Measurements from ENCODE around the gene TIGD1. TPM values are rescaled to one million over a fixed set of nuclear protein-coding genes. Genes with fewer than 3 reads are reported as not detected.

The TIGD1 gene
- total and polyA plus RNA-seq, 2 of the 13 experiments (the other 11 are each of a cell fraction or from before 2014, with no cell fraction given) = 3.5 to 9.5 TPM

DNA sequence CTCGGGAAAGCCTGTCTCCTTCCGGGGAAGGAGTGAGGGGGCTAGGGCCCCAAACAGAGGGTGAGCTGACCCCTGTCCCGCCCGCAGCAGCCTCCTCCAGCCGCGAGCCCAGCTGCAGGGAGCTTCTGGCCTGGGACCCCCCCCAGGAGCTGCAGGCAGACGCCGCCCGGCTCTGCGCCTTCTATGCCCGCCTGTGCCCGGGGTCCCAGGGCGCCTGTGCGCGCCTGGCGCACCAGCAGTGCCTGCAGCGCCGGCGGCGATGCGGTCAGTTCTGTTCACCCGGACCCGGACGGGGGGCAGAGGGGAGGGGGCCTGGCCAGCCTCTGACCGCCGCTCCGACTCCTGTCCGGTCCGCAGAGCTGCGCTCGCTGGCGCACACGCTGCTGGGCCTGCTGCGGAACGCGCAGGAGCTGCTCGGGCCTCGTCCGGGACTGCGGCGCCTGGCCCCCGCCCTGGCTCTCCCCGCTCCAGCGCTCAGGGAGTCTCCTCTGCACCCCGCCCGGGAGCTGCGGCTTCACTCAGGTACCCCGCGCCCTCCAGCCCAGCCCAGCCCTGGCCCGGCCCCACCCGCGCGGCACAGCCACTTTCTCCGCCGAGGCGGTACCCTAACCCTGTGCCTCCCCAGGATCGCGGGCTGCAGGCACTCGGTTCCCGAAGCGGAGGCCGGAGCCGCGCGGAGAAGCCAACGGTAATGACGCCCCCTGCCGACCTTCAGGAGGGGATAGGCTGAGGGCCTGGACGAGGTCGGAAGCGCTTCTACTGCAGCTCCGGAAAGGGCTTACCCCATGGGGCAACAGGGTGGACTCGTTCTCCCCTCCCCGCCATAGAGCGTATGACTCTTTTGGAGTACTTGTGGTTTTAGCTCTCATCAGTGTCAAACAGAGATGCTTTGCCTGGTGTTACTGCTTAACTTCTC is 26.4 kb downstream of the TIGD1 start (continued):
- TF ChIP-seq, protein P1, sequence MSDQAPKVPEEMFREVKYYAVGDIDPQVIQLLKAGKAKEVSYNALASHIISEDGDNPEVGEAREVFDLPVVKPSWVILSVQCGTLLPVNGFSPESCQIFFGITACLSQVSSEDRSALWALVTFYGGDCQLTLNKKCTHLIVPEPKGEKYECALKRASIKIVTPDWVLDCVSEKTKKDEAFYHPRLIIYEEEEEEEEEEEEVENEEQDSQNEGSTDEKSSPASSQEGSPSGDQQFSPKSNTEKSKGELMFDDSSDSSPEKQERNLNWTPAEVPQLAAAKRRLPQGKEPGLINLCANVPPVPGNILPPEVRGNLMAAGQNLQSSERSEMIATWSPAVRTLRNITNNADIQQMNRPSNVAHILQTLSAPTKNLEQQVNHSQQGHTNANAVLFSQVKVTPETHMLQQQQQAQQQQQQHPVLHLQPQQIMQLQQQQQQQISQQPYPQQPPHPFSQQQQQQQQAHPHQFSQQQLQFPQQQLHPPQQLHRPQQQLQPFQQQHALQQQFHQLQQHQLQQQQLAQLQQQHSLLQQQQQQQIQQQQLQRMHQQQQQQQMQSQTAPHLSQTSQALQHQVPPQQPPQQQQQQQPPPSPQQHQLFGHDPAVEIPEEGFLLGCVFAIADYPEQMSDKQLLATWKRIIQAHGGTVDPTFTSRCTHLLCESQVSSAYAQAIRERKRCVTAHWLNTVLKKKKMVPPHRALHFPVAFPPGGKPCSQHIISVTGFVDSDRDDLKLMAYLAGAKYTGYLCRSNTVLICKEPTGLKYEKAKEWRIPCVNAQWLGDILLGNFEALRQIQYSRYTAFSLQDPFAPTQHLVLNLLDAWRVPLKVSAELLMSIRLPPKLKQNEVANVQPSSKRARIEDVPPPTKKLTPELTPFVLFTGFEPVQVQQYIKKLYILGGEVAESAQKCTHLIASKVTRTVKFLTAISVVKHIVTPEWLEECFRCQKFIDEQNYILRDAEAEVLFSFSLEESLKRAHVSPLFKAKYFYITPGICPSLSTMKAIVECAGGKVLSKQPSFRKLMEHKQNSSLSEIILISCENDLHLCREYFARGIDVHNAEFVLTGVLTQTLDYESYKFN (CRISPR knock-in tag; conservative IDR thresholded peaks at IDR 0.05) = no peak
- TF ChIP-seq, protein P2, sequence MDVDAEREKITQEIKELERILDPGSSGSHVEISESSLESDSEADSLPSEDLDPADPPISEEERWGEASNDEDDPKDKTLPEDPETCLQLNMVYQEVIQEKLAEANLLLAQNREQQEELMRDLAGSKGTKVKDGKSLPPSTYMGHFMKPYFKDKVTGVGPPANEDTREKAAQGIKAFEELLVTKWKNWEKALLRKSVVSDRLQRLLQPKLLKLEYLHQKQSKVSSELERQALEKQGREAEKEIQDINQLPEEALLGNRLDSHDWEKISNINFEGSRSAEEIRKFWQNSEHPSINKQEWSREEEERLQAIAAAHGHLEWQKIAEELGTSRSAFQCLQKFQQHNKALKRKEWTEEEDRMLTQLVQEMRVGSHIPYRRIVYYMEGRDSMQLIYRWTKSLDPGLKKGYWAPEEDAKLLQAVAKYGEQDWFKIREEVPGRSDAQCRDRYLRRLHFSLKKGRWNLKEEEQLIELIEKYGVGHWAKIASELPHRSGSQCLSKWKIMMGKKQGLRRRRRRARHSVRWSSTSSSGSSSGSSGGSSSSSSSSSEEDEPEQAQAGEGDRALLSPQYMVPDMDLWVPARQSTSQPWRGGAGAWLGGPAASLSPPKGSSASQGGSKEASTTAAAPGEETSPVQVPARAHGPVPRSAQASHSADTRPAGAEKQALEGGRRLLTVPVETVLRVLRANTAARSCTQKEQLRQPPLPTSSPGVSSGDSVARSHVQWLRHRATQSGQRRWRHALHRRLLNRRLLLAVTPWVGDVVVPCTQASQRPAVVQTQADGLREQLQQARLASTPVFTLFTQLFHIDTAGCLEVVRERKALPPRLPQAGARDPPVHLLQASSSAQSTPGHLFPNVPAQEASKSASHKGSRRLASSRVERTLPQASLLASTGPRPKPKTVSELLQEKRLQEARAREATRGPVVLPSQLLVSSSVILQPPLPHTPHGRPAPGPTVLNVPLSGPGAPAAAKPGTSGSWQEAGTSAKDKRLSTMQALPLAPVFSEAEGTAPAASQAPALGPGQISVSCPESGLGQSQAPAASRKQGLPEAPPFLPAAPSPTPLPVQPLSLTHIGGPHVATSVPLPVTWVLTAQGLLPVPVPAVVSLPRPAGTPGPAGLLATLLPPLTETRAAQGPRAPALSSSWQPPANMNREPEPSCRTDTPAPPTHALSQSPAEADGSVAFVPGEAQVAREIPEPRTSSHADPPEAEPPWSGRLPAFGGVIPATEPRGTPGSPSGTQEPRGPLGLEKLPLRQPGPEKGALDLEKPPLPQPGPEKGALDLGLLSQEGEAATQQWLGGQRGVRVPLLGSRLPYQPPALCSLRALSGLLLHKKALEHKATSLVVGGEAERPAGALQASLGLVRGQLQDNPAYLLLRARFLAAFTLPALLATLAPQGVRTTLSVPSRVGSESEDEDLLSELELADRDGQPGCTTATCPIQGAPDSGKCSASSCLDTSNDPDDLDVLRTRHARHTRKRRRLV (CRISPR knock-in tag; IDR thresholded peaks at IDR 0.05) = no peak
- TF ChIP-seq ZNF83 (CRISPR knock-in tag; IDR thresholded peaks at IDR 0.05; ENCODE audit: borderline replicate concordance) (no peak), NFRKB (IDR thresholded peaks at IDR 0.05) (no peak), ZNF724P (CRISPR knock-in tag; IDR thresholded peaks at IDR 0.05; ENCODE audit: borderline replicate concordance) (no peak), TBP (CRISPR knock-in tag; IDR thresholded peaks at IDR 0.05) (no peak), TAF1 (CRISPR knock-in tag; IDR thresholded peaks at IDR 0.05) (no peak), IKZF4 (CRISPR knock-in tag; IDR thresholded peaks at IDR 0.05; ENCODE audit: borderline replicate concordance, low read depth, not compliant biosample characterization) (no peak), ZNF317 (CRISPR knock-in tag; IDR thresholded peaks at IDR 0.05) (no peak), KLF12 (CRISPR knock-in tag; IDR thresholded peaks at IDR 0.05; ENCODE audit: borderline replicate concordance) (no peak), FOXO1 (CRISPR knock-in tag; IDR thresholded peaks at IDR 0.05) (no peak), ZNF570 (CRISPR knock-in tag; IDR thresholded peaks at IDR 0.05; ENCODE audit: borderline replicate concordance) (no peak), NFIC (IDR thresholded peaks at IDR 0.05; ENCODE audit: low read length) (no peak)
- TF ChIP-seq, protein P3, sequence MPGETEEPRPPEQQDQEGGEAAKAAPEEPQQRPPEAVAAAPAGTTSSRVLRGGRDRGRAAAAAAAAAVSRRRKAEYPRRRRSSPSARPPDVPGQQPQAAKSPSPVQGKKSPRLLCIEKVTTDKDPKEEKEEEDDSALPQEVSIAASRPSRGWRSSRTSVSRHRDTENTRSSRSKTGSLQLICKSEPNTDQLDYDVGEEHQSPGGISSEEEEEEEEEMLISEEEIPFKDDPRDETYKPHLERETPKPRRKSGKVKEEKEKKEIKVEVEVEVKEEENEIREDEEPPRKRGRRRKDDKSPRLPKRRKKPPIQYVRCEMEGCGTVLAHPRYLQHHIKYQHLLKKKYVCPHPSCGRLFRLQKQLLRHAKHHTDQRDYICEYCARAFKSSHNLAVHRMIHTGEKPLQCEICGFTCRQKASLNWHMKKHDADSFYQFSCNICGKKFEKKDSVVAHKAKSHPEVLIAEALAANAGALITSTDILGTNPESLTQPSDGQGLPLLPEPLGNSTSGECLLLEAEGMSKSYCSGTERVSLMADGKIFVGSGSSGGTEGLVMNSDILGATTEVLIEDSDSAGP (CRISPR knock-in tag; IDR thresholded peaks at IDR 0.05; ENCODE audit: borderline replicate concordance) = peak; percentile 81; the same call in 1 of the 2 replicates
- TF ChIP-seq, protein P4, sequence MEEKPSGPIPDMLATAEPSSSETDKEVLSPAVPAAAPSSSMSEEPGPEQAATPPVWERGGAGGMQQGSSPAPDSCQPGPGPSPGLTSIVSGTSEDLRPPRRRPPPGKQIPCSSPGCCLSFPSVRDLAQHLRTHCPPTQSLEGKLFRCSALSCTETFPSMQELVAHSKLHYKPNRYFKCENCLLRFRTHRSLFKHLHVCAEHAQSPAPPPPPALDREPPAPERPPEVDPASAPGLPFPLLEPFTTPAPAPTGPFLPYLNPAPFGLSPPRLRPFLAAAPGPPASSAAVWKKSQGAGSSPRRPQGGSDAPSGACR (CRISPR knock-in tag; IDR thresholded peaks at IDR 0.05) = 0 out of 2 replicates have a peak, but pooled peaks have one; percentile 36
- TF ChIP-seq, protein P5, sequence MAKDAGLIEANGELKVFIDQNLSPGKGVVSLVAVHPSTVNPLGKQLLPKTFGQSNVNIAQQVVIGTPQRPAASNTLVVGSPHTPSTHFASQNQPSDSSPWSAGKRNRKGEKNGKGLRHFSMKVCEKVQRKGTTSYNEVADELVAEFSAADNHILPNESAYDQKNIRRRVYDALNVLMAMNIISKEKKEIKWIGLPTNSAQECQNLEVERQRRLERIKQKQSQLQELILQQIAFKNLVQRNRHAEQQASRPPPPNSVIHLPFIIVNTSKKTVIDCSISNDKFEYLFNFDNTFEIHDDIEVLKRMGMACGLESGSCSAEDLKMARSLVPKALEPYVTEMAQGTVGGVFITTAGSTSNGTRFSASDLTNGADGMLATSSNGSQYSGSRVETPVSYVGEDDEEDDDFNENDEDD (CRISPR knock-in tag; IDR thresholded peaks at IDR 0.05; ENCODE audit: borderline replicate concordance) = peak; percentile 20; the same call in 1 of the 2 replicates
